HG02642 (cell line): Measurements from ENCODE around the gene SCLY.
A peak's percentile ranks its signal among the peaks of the same experiment; 100 is the strongest.
"Not testable (repeated sequence)": the region's sequence is repeated elsewhere in the genome, so short reads cannot be mapped to it uniquely, and the experiment has no call there.

Source experiments
- ATAC-seq: cut with Tn5 transposase; IDR thresholded peaks from one replicate; pipeline ENCODE4 v1.9.1; 2021; ENCODE audit warnings: mild to moderate bottlenecking; ENCODE audit not compliant: unreplicated experiment, poor library complexity

Gene SCLY

GRCh38 chr2:238106698-238107524 is 46.1 kb downstream of the SCLY start:
- ATAC-seq, result peak; percentile 3

GRCh38 chr2:238107525-238108422 is 47.0 kb downstream of the SCLY start:
- ATAC-seq, result peak; percentile 59

- ATAC-seq, result peak; percentile 67
Measured at GRCh38 chr2:238108423-238109183, 47.8 kb downstream of the SCLY start.

GRCh38 chr2:238113611-238114010 is 52.8 kb downstream of the SCLY start:
- ATAC-seq, result no peak

GRCh38 chr2:238114331-238114841 is 53.6 kb downstream of the SCLY start:
- no peak for ATAC-seq

GRCh38 chr2:238114851-238115660 is 54.3 kb downstream of the SCLY start:
- ATAC-seq, result no peak

- ATAC-seq, result not testable (repeated sequence)
Measured at GRCh38 chr2:238115709-238116108, 54.9 kb downstream of the SCLY start.

GRCh38 chr2:238116298-238117198 is 55.7 kb downstream of the SCLY start:
- no peak for ATAC-seq

GRCh38 chr2:238117199-238118154 is 56.7 kb downstream of the SCLY start:
- ATAC-seq, result no peak

GRCh38 chr2:238119756-238120462 is 59.1 kb downstream of the SCLY start:
- ATAC-seq, result no peak

- no peak for ATAC-seq
Measured at GRCh38 chr2:238120463-238121298, 59.9 kb downstream of the SCLY start.

- no peak for ATAC-seq
Measured at GRCh38 chr2:238121511-238122286, 60.9 kb downstream of the SCLY start.

GRCh38 chr2:238122287-238123217 is 61.8 kb downstream of the SCLY start:
- no peak for ATAC-seq
